BJ (cell line): ENCODE data around the gene SRGAP3. TPM values are rescaled to one million over a fixed set of nuclear protein-coding genes. Genes with fewer than 3 reads are reported as not detected.

Experiments
- CTCF ChIA-PET: fragments of 350-600 bp; formaldehyde crosslinking; extraction: SDS; loops from one replicate; lab custom pipeline; 2021; ENCODE audit warnings: antibody characterized with exemption, inconsistent platforms; lab: Yijun Ruan, JAX
- POLR2A ChIA-PET: fragments of 300-600 bp; sonication (Branson Sonifier 250); formaldehyde crosslinking; extraction: SDS; loops from one replicate; lab custom pipeline; 2021; ENCODE audit warnings: antibody characterized with exemption; lab: Charles Lee
- DNase-seq: peaks from one replicate; pipeline ENCODE4 v3.0.0-alpha.2; 2011; ENCODE audit warnings: low read depth
- H3K27me3 ChIP-seq: 2 replicates; pipeline ENCODE4 v1.6.0; 2011; ENCODE audit warnings: low read length; ENCODE audit not compliant: control insufficient read depth, insufficient read depth
- H3K36me3 ChIP-seq: 2 replicates; pipeline ENCODE4 v1.5.1; 2011; ENCODE audit warnings: low read length; ENCODE audit not compliant: control insufficient read depth, insufficient read depth
- H3K4me3 ChIP-seq: 2 replicates; pipeline ENCODE4 v1.5.1; 2011; ENCODE audit warnings: low read depth, mild to moderate bottlenecking, control low read depth, low read length
- CTCF ChIP-seq: IDR thresholded peaks from 2 replicates; pipeline ENCODE4 v1.5.1; 2011; ENCODE audit warnings: low read depth, mild to moderate bottlenecking, control low read depth, inconsistent platforms, low read length, moderate library complexity; ENCODE audit not compliant: insufficient read depth
- polyA plus RNA-seq: library from polyadenylated mRNA; depleted of rRNA; stranded (reverse); fragments of >200 nt; gene quantifications from 2 replicates; pipeline ENCODE4 v1.2.3, GENCODE V29; 2011

The SRGAP3 gene
- polyA plus RNA-seq, 1 experiment: 0.75 TPM

- CTCF ChIA-PET: interaction anchor here (0.5 to 6.5 kb wide), 5 partner anchors 11 to 317 kb away, joined by 3 to 83 read pairs (median 27); no protein-coding TSS in a partner anchor
- DNase-seq: no peak
- no peak for TF ChIP-seq CTCF
- POLR2A ChIA-PET: no interaction called here
- H3K36me3 ChIP-seq: no peaks in the 10 kb centered on the region
- H3K27me3 ChIP-seq: peaks cover 8% of the 10 kb centered on the region; the same call in 1 of the 2 replicates
- H3K4me3 ChIP-seq: no peak overlapping the region
Measured at GRCh38 chr3:8985876-8986275, 263.6 kb downstream of the SRGAP3 start.

GRCh38 chr3:8985411-8985831 is 264.0 kb downstream of the SRGAP3 start:
- Histone ChIP-seq H3K27me3 (peaks cover 8% of the 10 kb centered on the region), H3K36me3 (no peaks in the 10 kb centered on the region), H3K4me3 (no peak overlapping the region)
- TF ChIP-seq CTCF: no peak
- POLR2A ChIA-PET: no interaction called here
- CTCF ChIA-PET: interaction anchor here (0.5 to 6.5 kb wide), 3 partner anchors 10 to 142 kb away, joined by 3 to 83 read pairs (median 7); no protein-coding TSS in a partner anchor
- no peak for DNase-seq

- CTCF ChIA-PET: no interaction called here
- Histone ChIP-seq H3K4me3 (no peak overlapping the region), H3K36me3 (no peaks in the 10 kb centered on the region), H3K27me3 (peaks cover 8% of the 10 kb centered on the region)
- POLR2A ChIA-PET: no interaction called here
- DNase-seq: no peak
- no peak for TF ChIP-seq CTCF
Measured at GRCh38 chr3:8984526-8984925, 264.9 kb downstream of the SRGAP3 start.

- Histone ChIP-seq H3K4me3 (no peak overlapping the region), H3K27me3 (peaks cover 5% of the 10 kb centered on the region), H3K36me3 (no peaks in the 10 kb centered on the region)
- DNase-seq: no peak
- CTCF ChIA-PET: interaction anchor here (1.4 kb wide), 1 partner anchor 321 kb away, joined by 3 read pairs; no protein-coding TSS in a partner anchor
- no peak for TF ChIP-seq CTCF
- POLR2A ChIA-PET: no interaction called here
Measured at GRCh38 chr3:8984081-8984480, 265.4 kb downstream of the SRGAP3 start.

GRCh38 chr3:8983591-8983990 is 265.9 kb downstream of the SRGAP3 start:
- ChIA-PET POLR2A (no interaction called here), CTCF (interaction anchor here (1.4 kb wide), 1 partner anchor 321 kb away, joined by 3 read pairs; no protein-coding TSS in a partner anchor)
- H3K36me3 ChIP-seq: no peaks in the 10 kb centered on the region
- peaks cover 5% of the 10 kb centered on the region for H3K27me3 ChIP-seq
- no peak for TF ChIP-seq CTCF
- no peak for DNase-seq
- no peak overlapping the region for H3K4me3 ChIP-seq
